Endothelial cell of umbilical vein (primary cell): Measurements from ENCODE around the gene WNT4. TPM values are rescaled to one million over a fixed set of nuclear protein-coding genes. Genes with fewer than 3 reads are reported as not detected.

Experiments used
- BruUV-seq: library from RNA; stranded (reverse); fragments of 400-500 nt; replicated peaks from 2 replicates; lab custom pipeline; 2021; lab: Mats Ljungman, UMichigan
- CTCF ChIA-PET: fragments of 300-600, 350-600 bp; sonication (Branson Sonifier 250); formaldehyde crosslinking; loops from one replicate; lab custom pipeline; 2021; ENCODE audit warnings: antibody characterized with exemption, inconsistent platforms; lab: Charles Lee
- POLR2A ChIA-PET: fragments of 300-600, 350-600 bp; sonication (Branson Sonifier 250); formaldehyde crosslinking; loops from one replicate; lab custom pipeline; 2021; ENCODE audit warnings: antibody characterized with exemption, inconsistent platforms; lab: Charles Lee
- DNase-seq: peaks from one replicate; pipeline ENCODE4 v3.0.0-alpha.2; 2011; ENCODE audit warnings: low read depth, low spot score
- FAIRE-seq: peaks from 2 replicates; lab custom pipeline; 2011; peaks lifted over from hg19 to GRCh38; lab: Jason Lieb, UNC
- H2AFZ ChIP-seq: 2 replicates; pipeline ENCODE4 v1.6.0; 2012; ENCODE audit warnings: low read depth, low read length, control low read depth, inconsistent platforms
- H3K27ac ChIP-seq: 2 replicates; pipeline ENCODE4 v1.5.1; 2011; ENCODE audit warnings: low read depth, mild to moderate bottlenecking, control low read depth, low read length, moderate library complexity; ENCODE audit not compliant: insufficient read depth
- H3K27me3 ChIP-seq, 2 experiments: 2 replicates each; pipeline versions ENCODE4 v1.6.0 to v1.6.1; 2011; ENCODE audit warnings: low read length in 2 of 2, mixed read lengths in 1 of 2; ENCODE audit not compliant: control insufficient read depth in 2 of 2, insufficient read depth in 2 of 2
- H3K36me3 ChIP-seq, 2 experiments: 2 replicates in 1 of 2; 3 replicates in 1 of 2; pipeline ENCODE4 v1.5.1; 2011; ENCODE audit warnings: low read length in 2 of 2, mild to moderate bottlenecking in 1 of 2, moderate library complexity in 1 of 2; ENCODE audit not compliant: control insufficient read depth in 2 of 2, insufficient read depth in 2 of 2; ENCODE audit errors: extremely low read depth in 1 of 2
- H3K4me1 ChIP-seq: 3 replicates; pipeline ENCODE4 v1.5.1; 2011; ENCODE audit warnings: mild to moderate bottlenecking, low read length; ENCODE audit not compliant: control insufficient read depth, insufficient read depth; ENCODE audit errors: extremely low read depth
- H3K4me2 ChIP-seq: 2 replicates; pipeline ENCODE4 v1.6.1; 2011; ENCODE audit warnings: low read length, control low read depth, mixed read lengths; ENCODE audit not compliant: insufficient read depth
- H3K4me3 ChIP-seq, 3 experiments: fragments of 200-600 bp in 1 of 3; sonication (generic), shearing (Covaris generic) in 1 of 3; replicated peaks in 1 of 3; 2 replicates each; pipeline ENCODE4 v1.5.1; 2011 to 2016; ENCODE audit warnings: control low read depth in 3 of 3, low read length in 3 of 3, mild to moderate bottlenecking in 2 of 3, inconsistent platforms in 1 of 3, low read depth in 1 of 3, moderate library complexity in 1 of 3; ENCODE audit not compliant: insufficient read depth in 1 of 3
- H3K79me2 ChIP-seq: 2 replicates; pipeline ENCODE4 v1.6.0; 2012; ENCODE audit warnings: low read length, inconsistent platforms; ENCODE audit not compliant: control insufficient read depth, insufficient read depth
- H3K9ac ChIP-seq: replicated peaks from 2 replicates; pipeline ENCODE3; 2011; ENCODE audit warnings: low read length, control low read depth; ENCODE audit not compliant: insufficient read depth; ENCODE audit errors: extremely low read depth
- H3K9me1 ChIP-seq: replicated peaks from 3 replicates; pipeline ENCODE4 v1.6.0; 2011; ENCODE audit warnings: mild to moderate bottlenecking, low read length; ENCODE audit not compliant: control insufficient read depth, insufficient read depth; ENCODE audit errors: extremely low read depth
- H3K9me3 ChIP-seq: replicated peaks from 2 replicates; pipeline ENCODE4 v1.5.1; 2012; ENCODE audit warnings: low read length, inconsistent platforms; ENCODE audit not compliant: control insufficient read depth, insufficient read depth
- H4K20me1 ChIP-seq: replicated peaks from 2 replicates; pipeline ENCODE3; 2011; ENCODE audit warnings: mild to moderate bottlenecking, low read length; ENCODE audit not compliant: control insufficient read depth, insufficient read depth; ENCODE audit errors: extremely low read depth
- EZH2 ChIP-seq: IDR thresholded peaks from 2 replicates; pipeline ENCODE4 v1.6.1; 2012; ENCODE audit warnings: borderline replicate concordance, low read depth, mild to moderate bottlenecking, moderate library complexity, low read length, inconsistent platforms; ENCODE audit not compliant: severe bottlenecking
- FOS ChIP-seq: IDR thresholded peaks from 2 replicates; pipeline ENCODE4 v1.6.1; 2011; ENCODE audit warnings: mild to moderate bottlenecking, low read length, moderate library complexity, borderline replicate concordance; ENCODE audit not compliant: insufficient read depth
- GATA2 ChIP-seq: IDR thresholded peaks from 2 replicates; pipeline ENCODE4 v1.7.0; 2011; ENCODE audit warnings: low read depth, mild to moderate bottlenecking, moderate library complexity, mixed read lengths, low read length; ENCODE audit not compliant: insufficient read length, insufficient read depth
- JUN ChIP-seq: IDR thresholded peaks from 2 replicates; pipeline ENCODE4 v1.6.1; 2011; ENCODE audit warnings: borderline replicate concordance, low read depth; ENCODE audit not compliant: insufficient read length, insufficient read depth
- MYC ChIP-seq: IDR thresholded peaks from one replicate; pipeline ENCODE4 v1.6.1; 2011; ENCODE audit warnings: mild to moderate bottlenecking, low read depth, low read length
- POLR2A ChIP-seq: IDR thresholded peaks from 2 replicates; pipeline ENCODE4 v1.6.1; 2012; ENCODE audit warnings: low read depth, mild to moderate bottlenecking, control low read depth, low read length
- POLR2AphosphoS5 ChIP-seq: IDR thresholded peaks from 2 replicates; pipeline ENCODE4 v1.6.1; 2012; ENCODE audit warnings: low read depth, mild to moderate bottlenecking, control low read depth, low read length, moderate library complexity; ENCODE audit not compliant: insufficient read depth
- dilution Hi-C: fragments of 300-500 bp; cut with MboI; formaldehyde crosslinking; loops from one replicate; pipeline ENCODE4 v1.15.0; 2019; ENCODE audit warnings: low sequenced_read_pairs; ENCODE audit not compliant: extremely low pct_ligation_motif_present
- intact Hi-C: fragments of 100-400 bp; cut with micrococcal nuclease; formaldehyde crosslinking; loops from one replicate; pipeline ENCODE4 v1.10.0; 2022
- polyA plus RNA-seq, 4 experiments: library from polyadenylated mRNA; depleted of rRNA in 3 of 4; stranded (reverse) in 3 of 4; unstranded in 1 of 4; fragments of >200 nt; gene quantifications; 2 replicates each; pipeline versions ENCODE4 v1.2.1 to v1.2.3, GENCODE V29; 2011 to 2012; ENCODE audit warnings: missing spikeins in 1 of 4
- total RNA-seq: library from RNA; stranded (reverse); gene quantifications from 2 replicates; pipeline ENCODE4 v1.2.3, GENCODE V29; 2021
- TF ChIP-seq, protein P1 (sequence below): IDR thresholded peaks from 2 replicates; pipeline ENCODE4 v1.6.1; 2011; ENCODE audit not compliant: insufficient read depth, insufficient read length
- TF ChIP-seq, protein P2 (sequence below), 2 donors: IDR thresholded peaks; 1 replicate in 1 of 2; 2 replicates in 1 of 2; pipeline ENCODE4 v1.5.1; 2011; ENCODE audit warnings: low read length in 2 of 2, mild to moderate bottlenecking in 2 of 2, moderate library complexity in 2 of 2, control low read depth in 1 of 2, inconsistent platforms in 1 of 2, low read depth in 1 of 2; ENCODE audit not compliant: insufficient read depth in 1 of 2; ENCODE audit errors: extremely low read depth in 1 of 2

The WNT4 gene
- total and polyA plus RNA-seq, 2 donors (not counting 3 experiments of a cell fraction or from before 2014, with no cell fraction given), result 0.06 TPM; not detected in 1

DNA sequence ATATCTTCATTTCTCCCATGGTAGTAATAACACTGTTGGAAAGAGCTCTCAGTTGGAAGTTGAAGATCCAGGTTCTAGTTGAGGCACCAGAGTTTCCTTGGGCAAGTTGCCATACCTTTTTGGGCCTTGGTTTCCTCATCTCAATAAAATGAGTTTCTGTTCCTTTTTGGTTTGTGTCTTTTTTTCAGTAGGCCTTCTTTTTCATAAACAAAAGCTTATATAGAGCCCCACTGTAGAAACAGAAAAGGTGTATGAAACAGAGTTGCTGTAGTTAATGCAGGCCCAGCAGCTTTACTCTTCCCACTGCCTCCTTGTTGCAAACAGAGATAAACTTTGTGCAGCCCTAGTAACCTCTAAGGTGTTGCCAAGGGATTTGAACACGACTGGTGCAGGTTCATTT, 41.7 kb downstream of the WNT4 start:
- no peak overlapping the region for H2AFZ ChIP-seq
- no peak overlapping the region for H3K4me3 ChIP-seq
- H3K9me3 ChIP-seq, result no peaks in the 10 kb centered on the region
- H3K9me1 ChIP-seq, result no peaks in the 10 kb centered on the region
- H3K79me2 ChIP-seq, result peaks cover 76% of the 10 kb centered on the region
- ChIA-PET CTCF (interaction anchor here (1.1 to 1.9 kb wide), 5 partner anchors 9 to 175 kb away, joined by 3 to 5 read pairs (median 4); no protein-coding TSS in a partner anchor), POLR2A (no interaction called here)
- peaks cover 9 to 13% of the 10 kb centered on the region in 2 experiments for H3K36me3 ChIP-seq
- TF ChIP-seq, protein P1, sequence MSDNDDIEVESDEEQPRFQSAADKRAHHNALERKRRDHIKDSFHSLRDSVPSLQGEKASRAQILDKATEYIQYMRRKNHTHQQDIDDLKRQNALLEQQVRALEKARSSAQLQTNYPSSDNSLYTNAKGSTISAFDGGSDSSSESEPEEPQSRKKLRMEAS, result no peak
- no peak overlapping the region for H3K27ac ChIP-seq
- peaks cover 7% of the 10 kb centered on the region for H4K20me1 ChIP-seq
- DNase-seq (no peak), FAIRE-seq (no peak)
- dilution Hi-C loops, result no loop called here
- H3K4me1 ChIP-seq, result peaks cover 20% of the 10 kb centered on the region
- no peak overlapping the region for H3K4me2 ChIP-seq
- H3K27me3 ChIP-seq, result no peaks in the 10 kb centered on the region
- no peak overlapping the region for H3K9ac ChIP-seq
- intact Hi-C loops, result no loop called here
- no TSS peak for BruUV-seq

DNA sequence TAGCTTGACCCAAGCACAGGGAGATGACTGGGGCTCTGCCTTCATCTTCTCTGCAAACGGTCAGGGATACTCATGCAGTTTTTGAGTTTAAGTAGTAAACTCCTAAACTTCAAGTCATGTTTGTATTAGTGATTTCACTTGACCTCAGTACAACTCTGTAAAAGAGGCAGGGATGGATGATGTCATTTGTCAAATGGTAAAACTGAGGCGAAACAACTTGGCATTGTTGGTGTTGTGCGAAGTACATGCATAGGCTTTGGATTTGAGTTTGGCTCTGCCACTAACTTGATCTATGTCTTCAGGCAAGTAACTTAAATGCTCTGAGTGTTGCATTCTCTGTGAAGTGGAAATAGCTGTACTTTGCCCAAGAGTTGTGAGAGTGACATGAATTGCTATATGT, 42.7 kb downstream of the WNT4 start:
- Histone ChIP-seq H3K36me3 (peaks cover 10 to 11% of the 10 kb centered on the region in 2 experiments), H3K9me3 (no peaks in the 10 kb centered on the region), H3K79me2 (peaks cover 73% of the 10 kb centered on the region), H3K9ac (no peak overlapping the region), H4K20me1 (peaks cover 5% of the 10 kb centered on the region), H3K27ac (no peak overlapping the region), H3K4me3 (no peak overlapping the region), H3K27me3 (no peaks in the 10 kb centered on the region), H3K4me2 (no peak overlapping the region), H3K4me1 (peaks cover 20% of the 10 kb centered on the region), H3K9me1 (no peaks in the 10 kb centered on the region), H2AFZ (no peak overlapping the region)
- TF ChIP-seq, protein P2, sequence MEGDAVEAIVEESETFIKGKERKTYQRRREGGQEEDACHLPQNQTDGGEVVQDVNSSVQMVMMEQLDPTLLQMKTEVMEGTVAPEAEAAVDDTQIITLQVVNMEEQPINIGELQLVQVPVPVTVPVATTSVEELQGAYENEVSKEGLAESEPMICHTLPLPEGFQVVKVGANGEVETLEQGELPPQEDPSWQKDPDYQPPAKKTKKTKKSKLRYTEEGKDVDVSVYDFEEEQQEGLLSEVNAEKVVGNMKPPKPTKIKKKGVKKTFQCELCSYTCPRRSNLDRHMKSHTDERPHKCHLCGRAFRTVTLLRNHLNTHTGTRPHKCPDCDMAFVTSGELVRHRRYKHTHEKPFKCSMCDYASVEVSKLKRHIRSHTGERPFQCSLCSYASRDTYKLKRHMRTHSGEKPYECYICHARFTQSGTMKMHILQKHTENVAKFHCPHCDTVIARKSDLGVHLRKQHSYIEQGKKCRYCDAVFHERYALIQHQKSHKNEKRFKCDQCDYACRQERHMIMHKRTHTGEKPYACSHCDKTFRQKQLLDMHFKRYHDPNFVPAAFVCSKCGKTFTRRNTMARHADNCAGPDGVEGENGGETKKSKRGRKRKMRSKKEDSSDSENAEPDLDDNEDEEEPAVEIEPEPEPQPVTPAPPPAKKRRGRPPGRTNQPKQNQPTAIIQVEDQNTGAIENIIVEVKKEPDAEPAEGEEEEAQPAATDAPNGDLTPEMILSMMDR (IDR thresholded peaks at IDR 0.05; ENCODE audit: extremely low read depth in 1 of 2, insufficient read depth in 1 of 2, low read depth in 1 of 2, low read length in 2 of 2), result no peak
- no peak for TF ChIP-seq EZH2
- TF ChIP-seq POLR2A, result no peak
- no peak for TF ChIP-seq POLR2AphosphoS5
- TF ChIP-seq MYC, result no peak
- TF ChIP-seq JUN, result no peak
- TF ChIP-seq GATA2, result no peak
- no peak for TF ChIP-seq FOS
- intact Hi-C loops, result no loop called here
- BruUV-seq, result no TSS peak
- dilution Hi-C loops, result no loop called here
- DNase-seq (no peak), FAIRE-seq (no peak)
- POLR2A ChIA-PET, result no interaction called here
- CTCF ChIA-PET, result interaction anchor here (1.1 to 1.9 kb wide), 5 partner anchors 8 to 176 kb away, joined by 3 to 5 read pairs (median 4); no protein-coding TSS in a partner anchor
